SK-N-SH treated with all-trans-retinoic acid at 6 μM for 48 hours (cell line): Measurements from ENCODE around the gene DDX3X.

Experiments used
- ATAC-seq: fragments of 200-7000 bp; cut with Tn5 transposase; 3 replicates; pipeline ENCODE4 v1.9.1; 2020; ENCODE audit warnings: mild to moderate bottlenecking, moderate library complexity
- ARNTL ChIP-seq: fragments of 450-650 bp; formaldehyde crosslinking; IDR thresholded peaks from 2 replicates; pipeline ENCODE4 v1.5.0; 2020; ENCODE audit warnings: low read depth, mild to moderate bottlenecking, moderate library complexity, borderline replicate concordance
- BACH2 ChIP-seq: fragments of 250-450 bp; sonication (Bioruptor Pico); IDR thresholded peaks from 2 replicates; pipeline ENCODE4 v1.9.0; 2021; ENCODE audit warnings: mild to moderate bottlenecking, borderline replicate concordance
- CREB5 ChIP-seq: fragments of 250-450 bp; sonication (Bioruptor Pico); IDR thresholded peaks from 2 replicates; pipeline ENCODE4 v1.5.1; 2020; ENCODE audit warnings: low read depth, mild to moderate bottlenecking, moderate library complexity
- CSDC2 ChIP-seq: fragments of 250-450 bp; sonication (Bioruptor Pico); IDR thresholded peaks from 2 replicates; pipeline ENCODE4 v1.5.0; 2020; ENCODE audit warnings: mild to moderate bottlenecking, moderate library complexity
- ESRRG ChIP-seq: fragments of 250-450 bp; sonication (Bioruptor Pico); IDR thresholded peaks from 2 replicates; pipeline ENCODE4 v1.6.1; 2021; ENCODE audit warnings: mild to moderate bottlenecking
- GLIS3 ChIP-seq: fragments of 250-450 bp; sonication (Bioruptor Pico); IDR thresholded peaks from 2 replicates; pipeline ENCODE4 v1.5.0; 2020; ENCODE audit warnings: mild to moderate bottlenecking, moderate library complexity
- ISL1 ChIP-seq: fragments of 250-450 bp; sonication (Bioruptor Pico); IDR thresholded peaks from 2 replicates; pipeline ENCODE4 v2.1.2; 2022; ENCODE audit warnings: mild to moderate bottlenecking, moderate library complexity
- OSR1 ChIP-seq: fragments of 250-450 bp; sonication (Bioruptor Pico); IDR thresholded peaks from 2 replicates; pipeline ENCODE4 v1.8.0; 2022; ENCODE audit warnings: moderate library complexity, mild to moderate bottlenecking, inconsistent platforms
- RARB ChIP-seq: fragments of 250-450 bp; sonication (Bioruptor Pico); IDR thresholded peaks from 2 replicates; pipeline ENCODE4 v1.8.0; 2021; ENCODE audit warnings: mild to moderate bottlenecking, moderate library complexity
- SNAI2 ChIP-seq: fragments of 250-450 bp; sonication (Bioruptor Pico); IDR thresholded peaks from 2 replicates; pipeline ENCODE4 v1.5.0; 2020; ENCODE audit warnings: mild to moderate bottlenecking, moderate library complexity
- TOX ChIP-seq: fragments of 250-450 bp; sonication (Bioruptor Pico); IDR thresholded peaks from 2 replicates; pipeline ENCODE4 v1.8.0; 2021; ENCODE audit warnings: mild to moderate bottlenecking, moderate library complexity, borderline replicate concordance
- TSHZ2 ChIP-seq: fragments of 250-450 bp; sonication (Bioruptor Pico); IDR thresholded peaks from 2 replicates; pipeline ENCODE4 v1.5.0; 2020; ENCODE audit warnings: mild to moderate bottlenecking, moderate library complexity
- ZC3H10 ChIP-seq: fragments of 250-450 bp; sonication (Bioruptor Pico); IDR thresholded peaks from 2 replicates; pipeline ENCODE4 v1.5.1; 2021; ENCODE audit warnings: mild to moderate bottlenecking, moderate library complexity
- ZFP3 ChIP-seq: fragments of 250-450 bp; sonication (Bioruptor Pico); IDR thresholded peaks from 2 replicates; pipeline ENCODE4 v1.5.0; 2020; ENCODE audit warnings: mild to moderate bottlenecking, moderate library complexity
- ZFP30 ChIP-seq: fragments of 450-650 bp; formaldehyde crosslinking; IDR thresholded peaks from 2 replicates; pipeline ENCODE4 v1.5.0; 2022; ENCODE audit warnings: mild to moderate bottlenecking, moderate library complexity
- ZNF565 ChIP-seq: fragments of 450-650 bp; formaldehyde crosslinking; conservative IDR thresholded peaks from 2 replicates; pipeline ENCODE4 v1.5.0; 2020; ENCODE audit warnings: low read depth, mild to moderate bottlenecking, moderate library complexity
- ZNF70 ChIP-seq: fragments of 450-650 bp; formaldehyde crosslinking; IDR thresholded peaks from 2 replicates; pipeline ENCODE4 v1.5.0; 2020; ENCODE audit warnings: mild to moderate bottlenecking, moderate library complexity
- ZNF8 ChIP-seq: fragments of 450-650 bp; formaldehyde crosslinking; IDR thresholded peaks from 2 replicates; pipeline ENCODE4 v1.5.0; 2020; ENCODE audit warnings: mild to moderate bottlenecking, moderate library complexity

Gene DDX3X

GRCh38 chrX:41300758-41301437 is 33.1 kb upstream of the DDX3X start:
- ATAC-seq, result no peak
- TF ChIP-seq OSR1 (CRISPR knock-in tag) (no peak), TOX (CRISPR knock-in tag) (no peak), TSHZ2 (CRISPR knock-in tag) (no peak), GLIS3 (no peak), CSDC2 (CRISPR knock-in tag) (no peak)

- ATAC-seq, result no peak
- TF ChIP-seq GLIS3 (no peak), ZNF8 (CRISPR knock-in tag) (no peak)
- TF ChIP-seq, all 23 proteins: peak for 0
Measured at GRCh38 chrX:41301438-41301824, 32.5 kb upstream of the DDX3X start.

- TF ChIP-seq ARNTL (CRISPR knock-in tag), result no peak
- no peak for TF ChIP-seq RARB (CRISPR knock-in tag)
- no peak for TF ChIP-seq TOX (CRISPR knock-in tag)
- TF ChIP-seq CREB5 (CRISPR knock-in tag), result no peak
- TF ChIP-seq CSDC2 (CRISPR knock-in tag), result no peak
- no peak for TF ChIP-seq OSR1 (CRISPR knock-in tag)
- TF ChIP-seq ZNF565 (CRISPR knock-in tag), result no peak
- TF ChIP-seq, all 23 proteins: peak for 0
Measured at GRCh38 chrX:41302370-41302769, 31.6 kb upstream of the DDX3X start.

GRCh38 chrX:41303013-41303412 is 30.9 kb upstream of the DDX3X start:
- TF ChIP-seq TSHZ2 (CRISPR knock-in tag), result no peak
- TF ChIP-seq ZNF565 (CRISPR knock-in tag), result no peak
- TF ChIP-seq OSR1 (CRISPR knock-in tag), result no peak
- TF ChIP-seq ZFP30 (CRISPR knock-in tag), result no peak
- TF ChIP-seq BACH2 (CRISPR knock-in tag), result no peak
- TF ChIP-seq ISL1, result no peak
- no peak for TF ChIP-seq ZC3H10
- ATAC-seq, result no peak

More at GRCh38 chrX:41302370-41302769, 31.6 kb upstream of the DDX3X start:
- no peak for ATAC-seq

- TF ChIP-seq ESRRG (CRISPR knock-in tag) (no peak), TOX (CRISPR knock-in tag) (no peak), ZNF70 (CRISPR knock-in tag) (no peak), SNAI2 (CRISPR knock-in tag) (no peak), BACH2 (CRISPR knock-in tag) (no peak), ZNF8 (CRISPR knock-in tag) (no peak), ZFP3 (CRISPR knock-in tag) (no peak)
- ATAC-seq, result no peak
Measured at GRCh38 chrX:41304178-41304577, 29.8 kb upstream of the DDX3X start.
